Ishikawa (cell line): ENCODE results near the gene MTOR.

Source experiments
- CEBPB ChIP-seq: IDR thresholded peaks from 2 replicates; pipeline ENCODE4 v1.6.1; 2012
- CREB1 ChIP-seq: IDR thresholded peaks from 2 replicates; pipeline ENCODE4 v1.6.1; 2012; ENCODE audit warnings: low read depth
- EGR1 ChIP-seq: IDR thresholded peaks from 2 replicates; pipeline ENCODE4 v1.6.1; 2012
- EP300 ChIP-seq: IDR thresholded peaks from 2 replicates; pipeline ENCODE4 v1.6.1; 2012; ENCODE audit warnings: borderline replicate concordance
- FOXM1 ChIP-seq: IDR thresholded peaks from 2 replicates; pipeline ENCODE4 v1.6.1; 2012; ENCODE audit warnings: low read depth, borderline replicate concordance
- MAX ChIP-seq: IDR thresholded peaks from 2 replicates; pipeline ENCODE4 v1.6.1; 2012
- NFIC ChIP-seq: IDR thresholded peaks from 2 replicates; pipeline ENCODE4 v1.6.1; 2012
- RAD21 ChIP-seq: IDR thresholded peaks from 2 replicates; pipeline ENCODE4 v1.6.1; 2012; ENCODE audit warnings: low read depth
- TAF1 ChIP-seq: IDR thresholded peaks from 2 replicates; pipeline ENCODE4 v1.6.1; 2012; ENCODE audit warnings: low read depth, mild to moderate bottlenecking
- TCF12 ChIP-seq: IDR thresholded peaks from 2 replicates; pipeline ENCODE4 v1.6.1; 2012; ENCODE audit warnings: low read depth
- TEAD4 ChIP-seq: IDR thresholded peaks from 2 replicates; pipeline ENCODE4 v1.6.1; 2012
- USF1 ChIP-seq: IDR thresholded peaks from 2 replicates; pipeline ENCODE4 v1.6.1; 2012
- YY1 ChIP-seq: IDR thresholded peaks from 2 replicates; pipeline ENCODE4 v1.6.1; 2012; ENCODE audit warnings: low read depth
- ZBTB7A ChIP-seq: IDR thresholded peaks from 2 replicates; pipeline ENCODE4 v1.6.1; 2012; ENCODE audit warnings: low read depth
- TF ChIP-seq, protein P1 (sequence below): IDR thresholded peaks from 2 replicates; pipeline ENCODE4 v1.6.1; 2012; ENCODE audit warnings: low read depth, mild to moderate bottlenecking

Gene MTOR

GRCh38 chr1:11238311-11238710, 24.0 kb downstream of the MTOR start:
- TF ChIP-seq FOXM1 = no peak
- TF ChIP-seq, protein P1, sequence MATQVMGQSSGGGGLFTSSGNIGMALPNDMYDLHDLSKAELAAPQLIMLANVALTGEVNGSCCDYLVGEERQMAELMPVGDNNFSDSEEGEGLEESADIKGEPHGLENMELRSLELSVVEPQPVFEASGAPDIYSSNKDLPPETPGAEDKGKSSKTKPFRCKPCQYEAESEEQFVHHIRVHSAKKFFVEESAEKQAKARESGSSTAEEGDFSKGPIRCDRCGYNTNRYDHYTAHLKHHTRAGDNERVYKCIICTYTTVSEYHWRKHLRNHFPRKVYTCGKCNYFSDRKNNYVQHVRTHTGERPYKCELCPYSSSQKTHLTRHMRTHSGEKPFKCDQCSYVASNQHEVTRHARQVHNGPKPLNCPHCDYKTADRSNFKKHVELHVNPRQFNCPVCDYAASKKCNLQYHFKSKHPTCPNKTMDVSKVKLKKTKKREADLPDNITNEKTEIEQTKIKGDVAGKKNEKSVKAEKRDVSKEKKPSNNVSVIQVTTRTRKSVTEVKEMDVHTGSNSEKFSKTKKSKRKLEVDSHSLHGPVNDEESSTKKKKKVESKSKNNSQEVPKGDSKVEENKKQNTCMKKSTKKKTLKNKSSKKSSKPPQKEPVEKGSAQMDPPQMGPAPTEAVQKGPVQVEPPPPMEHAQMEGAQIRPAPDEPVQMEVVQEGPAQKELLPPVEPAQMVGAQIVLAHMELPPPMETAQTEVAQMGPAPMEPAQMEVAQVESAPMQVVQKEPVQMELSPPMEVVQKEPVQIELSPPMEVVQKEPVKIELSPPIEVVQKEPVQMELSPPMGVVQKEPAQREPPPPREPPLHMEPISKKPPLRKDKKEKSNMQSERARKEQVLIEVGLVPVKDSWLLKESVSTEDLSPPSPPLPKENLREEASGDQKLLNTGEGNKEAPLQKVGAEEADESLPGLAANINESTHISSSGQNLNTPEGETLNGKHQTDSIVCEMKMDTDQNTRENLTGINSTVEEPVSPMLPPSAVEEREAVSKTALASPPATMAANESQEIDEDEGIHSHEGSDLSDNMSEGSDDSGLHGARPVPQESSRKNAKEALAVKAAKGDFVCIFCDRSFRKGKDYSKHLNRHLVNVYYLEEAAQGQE = no peak
- TF ChIP-seq EP300 = no peak
- TF ChIP-seq TEAD4 = no peak
- TF ChIP-seq RAD21 = no peak
- no peak for TF ChIP-seq MAX
- no peak for TF ChIP-seq CREB1
- TF ChIP-seq ZBTB7A = no peak
- TF ChIP-seq TAF1 = no peak
- TF ChIP-seq TCF12 = no peak
- TF ChIP-seq EGR1 = no peak
- no peak for TF ChIP-seq CEBPB
- TF ChIP-seq USF1 = no peak
- no peak for TF ChIP-seq YY1
- TF ChIP-seq NFIC = no peak

DNA sequence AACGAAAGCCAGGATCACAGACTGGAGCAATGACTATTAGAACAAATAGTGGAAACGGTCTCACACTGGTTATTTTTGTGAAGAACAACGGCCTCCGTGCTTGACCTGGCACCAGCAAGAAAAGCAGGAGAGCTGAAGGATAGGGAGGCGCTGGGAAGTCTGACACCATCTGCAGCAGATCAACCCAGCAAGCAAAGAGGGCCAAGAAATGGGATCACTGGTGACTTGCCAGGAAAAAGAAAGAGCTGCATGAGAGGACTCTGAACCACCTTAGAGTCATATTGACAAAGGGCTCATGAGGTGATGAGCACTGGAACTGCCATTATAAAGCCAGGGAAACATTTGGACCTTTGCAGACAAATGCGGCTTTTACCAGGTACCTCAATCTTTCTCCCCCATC, 25.0 kb downstream of the MTOR start:
- no peak for TF ChIP-seq EGR1
- TF ChIP-seq, protein P1 = no peak
- TF ChIP-seq YY1 = no peak
- TF ChIP-seq EP300 = no peak
- TF ChIP-seq TEAD4 = no peak
- TF ChIP-seq ZBTB7A = no peak
- TF ChIP-seq FOXM1 = no peak
- no peak for TF ChIP-seq TAF1
- TF ChIP-seq MAX = no peak
- TF ChIP-seq NFIC = no peak
- no peak for TF ChIP-seq TCF12
- TF ChIP-seq CEBPB = no peak
- TF ChIP-seq USF1 = no peak
- TF ChIP-seq CREB1 = no peak
- no peak for TF ChIP-seq RAD21

DNA sequence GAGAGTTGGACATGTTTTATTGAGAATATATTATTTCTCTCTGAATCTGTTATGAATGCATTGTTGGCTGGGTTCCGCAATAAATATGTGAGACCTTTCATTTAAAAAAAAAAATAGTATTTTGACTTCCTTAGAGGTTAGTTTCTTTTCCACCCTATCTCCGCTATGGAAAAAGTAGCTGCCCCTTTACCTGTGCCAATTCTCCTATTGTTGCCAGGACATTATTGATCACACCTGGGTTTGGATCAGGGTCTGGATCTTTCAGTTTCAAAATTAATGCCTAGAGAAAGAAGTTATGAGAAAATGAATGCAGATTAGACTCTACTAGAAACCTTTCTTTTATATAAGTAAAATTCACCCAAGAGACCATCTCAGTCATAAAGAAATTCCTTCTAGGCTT, 29.1 kb downstream of the MTOR start:
- TF ChIP-seq CREB1 (no peak), MAX (no peak)

- TF ChIP-seq FOXM1 (no peak), TEAD4 (no peak), NFIC (no peak), EGR1 (no peak)
Observed at GRCh38 chr1:11229203-11229602, 33.1 kb downstream of the MTOR start.

DNA sequence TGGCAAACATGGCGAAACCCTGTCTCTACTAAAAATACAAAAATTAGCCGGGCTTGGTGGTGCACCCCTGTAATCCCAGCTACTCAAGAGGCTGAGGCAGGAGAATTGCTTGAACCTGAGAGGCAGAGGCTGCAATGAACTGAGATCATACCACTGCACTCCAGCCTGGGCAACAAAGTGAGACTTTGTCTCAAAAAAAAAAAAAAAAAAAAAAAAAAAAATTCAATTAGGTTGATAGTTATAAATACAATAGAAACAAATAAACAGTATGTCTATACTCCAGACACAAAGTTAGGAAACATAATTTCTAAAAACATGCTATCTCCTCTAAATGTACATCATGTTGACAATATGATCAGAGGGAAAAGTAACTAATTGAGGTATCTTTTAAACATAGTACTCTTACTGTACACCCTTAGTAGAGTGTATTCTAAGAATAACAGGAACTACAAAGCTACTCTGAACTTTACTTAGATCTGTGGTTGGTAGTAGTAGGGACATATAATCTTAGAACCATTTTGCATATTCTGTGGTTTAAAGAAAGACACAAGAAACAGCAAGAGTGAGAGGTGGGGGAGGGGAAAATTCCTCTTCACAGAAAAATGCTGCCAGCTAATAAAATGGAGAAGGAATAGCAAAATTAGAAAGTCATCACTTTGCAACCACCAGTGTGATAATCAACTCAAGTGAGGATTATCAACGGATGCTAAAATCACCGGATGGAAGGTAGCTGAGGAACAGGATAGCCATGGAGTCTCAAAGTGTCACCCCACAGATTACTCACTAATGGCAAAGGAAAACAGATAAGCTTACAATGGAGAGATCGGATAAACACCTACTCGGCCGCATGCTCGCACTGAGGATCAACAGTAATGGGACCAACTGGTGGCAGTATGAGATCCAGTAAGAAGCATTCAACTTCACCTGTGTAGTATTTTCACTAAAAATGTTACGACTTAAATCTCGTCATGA, 35.0 kb downstream of the MTOR start:
- no peak for TF ChIP-seq TCF12
- TF ChIP-seq CREB1 = no peak
- no peak for TF ChIP-seq NFIC
- TF ChIP-seq EP300 = no peak
- TF ChIP-seq MAX = no peak
- no peak for TF ChIP-seq RAD21
- TF ChIP-seq YY1 = no peak
- TF ChIP-seq USF1 = no peak
- TF ChIP-seq FOXM1 = no peak
- no peak for TF ChIP-seq TEAD4
- TF ChIP-seq, protein P1 = no peak
- no peak for TF ChIP-seq EGR1
- no peak for TF ChIP-seq CEBPB
